Activated T-helper 1 cell treated with anti-CD3 and anti-CD28 coated beads, Interleukin-2, amount 50 U/mL, for 16 hours (primary cell): ENCODE data around the gene RNF7.
"Not testable (repeated sequence)": the region's sequence is repeated elsewhere in the genome, so short reads cannot be mapped to it uniquely, and the experiment has no call there.

Experiments
- DNase-seq, 2 donors: peaks; one replicate each; pipeline ENCODE4 v3.0.0-alpha.2; 2020; ENCODE audit warnings: low read depth in 1 of 2, low spot score in 1 of 2

Gene RNF7

DNA sequence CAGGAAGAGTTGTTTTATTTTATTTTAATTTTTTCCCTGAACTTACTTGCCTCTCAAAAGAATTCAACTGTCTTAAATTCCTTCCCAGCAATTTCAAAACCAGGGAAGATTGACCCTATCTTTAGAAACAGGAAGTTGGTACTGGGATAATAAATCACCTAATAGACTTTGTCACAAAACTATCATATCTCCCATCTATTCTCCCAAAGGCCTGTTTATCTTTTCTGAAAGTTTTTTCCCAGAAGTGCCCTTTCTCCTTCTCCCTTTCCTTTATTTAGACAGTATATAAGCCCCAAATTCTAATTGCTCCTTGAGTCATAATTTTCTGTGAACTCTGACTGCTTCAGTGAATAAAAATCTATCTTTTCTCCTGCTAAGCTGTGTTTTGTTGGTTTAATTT lies 2.9 kb upstream of the RNF7 start:
- no peak for DNase-seq

DNA sequence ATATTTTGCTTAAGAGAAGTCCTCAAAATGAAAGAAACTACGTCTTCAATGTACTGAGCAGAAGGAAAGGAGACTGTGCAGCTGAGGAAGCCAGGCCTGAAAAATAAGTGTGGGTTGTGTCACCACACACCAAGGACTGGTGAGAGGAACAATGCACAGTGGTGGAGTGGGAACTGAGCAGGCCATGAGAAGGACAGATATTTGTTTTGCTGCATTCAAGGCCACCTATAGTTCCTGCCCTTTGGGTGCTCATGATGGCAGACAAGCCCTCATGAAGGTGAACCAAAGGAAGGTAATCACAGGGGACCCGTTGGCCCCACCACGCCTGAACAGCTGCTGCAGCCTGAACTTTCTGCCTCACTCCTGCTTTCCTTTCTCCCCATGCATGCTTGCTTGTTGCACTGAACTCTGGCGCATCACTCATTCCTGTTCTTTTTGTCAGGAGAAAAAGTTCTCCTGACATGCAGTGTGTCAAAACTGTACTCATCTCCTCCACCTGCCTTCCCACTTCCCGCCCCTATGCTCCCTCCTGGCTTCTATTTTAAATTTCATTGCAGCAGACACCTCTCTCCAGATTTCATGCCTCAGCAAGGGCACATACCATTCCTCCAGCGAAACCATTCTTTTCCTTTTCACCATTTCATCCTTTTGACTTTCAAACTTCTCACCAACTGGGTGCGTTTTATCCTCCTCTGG lies 2.2 kb upstream of the RNF7 start:
- no peak for DNase-seq

- DNase-seq: no peak
Observed at GRCh38 chr3:141737093-141737492, 1.0 kb upstream of the RNF7 start.

GRCh38 chr3:141737678-141738021 lies 448 bp upstream of the RNF7 start:
- no peak for DNase-seq

DNA sequence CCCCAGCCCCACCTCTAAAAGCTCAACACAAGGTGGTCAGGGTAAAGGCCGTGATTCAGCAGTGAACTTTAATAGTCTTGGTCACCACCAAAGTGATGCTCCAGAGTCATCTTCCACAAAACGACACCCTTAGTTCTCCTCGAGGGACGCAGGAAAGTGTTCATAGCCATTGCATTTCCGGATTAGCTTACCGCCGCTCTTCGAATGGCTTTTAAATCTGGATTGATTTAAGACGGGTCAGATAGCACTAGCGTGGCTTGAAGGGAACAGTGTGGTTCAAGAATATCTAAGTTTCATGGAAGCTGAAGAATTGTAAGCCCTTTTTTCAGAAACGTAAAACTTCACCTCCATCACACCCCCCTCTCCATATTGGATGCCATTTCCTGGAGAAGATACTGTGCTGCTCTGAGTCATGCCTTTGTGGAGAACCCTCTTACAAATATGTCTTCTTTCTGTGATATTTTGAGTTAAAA lies 829 bp downstream of the RNF7 start:
- DNase-seq: no peak

GRCh38 chr3:141739731-141740130 lies 1.6 kb downstream of the RNF7 start:
- DNase-seq: no peak

DNA sequence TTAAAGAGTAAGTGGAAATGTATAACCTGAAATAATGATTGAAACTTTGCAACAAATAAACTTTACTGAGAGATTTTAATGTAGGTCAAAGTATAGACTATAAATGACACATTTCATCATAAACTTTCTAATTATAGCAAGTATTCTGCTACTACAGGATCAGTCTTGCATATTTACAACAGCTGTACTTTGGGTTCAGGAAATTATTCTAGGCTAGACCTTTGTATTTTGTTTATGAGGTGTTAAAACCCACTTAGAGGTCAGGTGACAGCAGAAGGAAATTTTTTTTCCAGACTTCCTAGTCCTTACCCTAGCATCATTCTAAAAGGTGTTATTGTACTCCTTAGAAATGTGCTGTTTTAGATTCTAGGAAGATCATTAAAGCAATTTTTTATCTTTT lies 2.3 kb downstream of the RNF7 start:
- no peak for DNase-seq

- DNase-seq: no peak
Observed at GRCh38 chr3:141743305-141743704, 5.2 kb downstream of the RNF7 start.

GRCh38 chr3:141746962-141747361 lies 8.9 kb downstream of the RNF7 start:
- DNase-seq: no peak

DNA sequence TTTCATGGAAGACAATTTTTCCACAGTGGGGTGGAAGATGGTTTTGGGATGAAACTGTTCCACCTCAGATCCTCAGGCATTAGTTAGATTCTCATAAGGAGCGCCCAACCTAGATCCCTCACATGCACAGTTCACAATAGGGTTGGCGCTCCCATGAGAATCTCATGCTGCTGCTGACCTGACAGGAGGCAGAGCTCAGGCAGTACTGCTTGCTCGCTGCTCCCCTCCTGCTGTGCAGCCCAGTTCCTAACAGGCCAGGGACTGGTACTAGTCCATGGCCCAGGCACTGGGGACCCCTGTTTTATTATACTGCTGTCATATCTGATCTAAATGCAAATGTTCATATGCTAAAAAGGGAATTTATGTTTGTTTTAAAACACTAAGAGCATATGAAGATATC lies 15.3 kb downstream of the RNF7 start:
- DNase-seq: no peak

DNA sequence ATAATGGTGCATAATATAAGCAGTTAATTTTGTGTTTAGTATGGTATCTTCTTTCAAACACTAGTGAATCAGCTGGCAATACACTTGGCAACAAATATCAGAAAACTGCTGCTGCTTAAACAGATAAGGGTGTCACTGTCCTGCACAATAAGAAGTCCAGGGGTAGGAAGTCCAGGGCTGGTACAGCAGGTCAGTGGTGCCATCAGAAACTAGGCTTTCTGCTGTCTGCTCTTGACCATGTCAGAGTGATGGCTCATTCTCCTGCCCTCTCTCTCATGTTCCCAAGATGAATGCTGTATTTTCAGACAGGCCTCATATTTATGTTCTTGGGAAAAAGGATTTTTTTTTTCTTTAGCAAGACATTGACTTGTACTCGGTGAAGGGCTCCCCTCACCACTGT lies 15.9 kb downstream of the RNF7 start:
- no peak for DNase-seq

- DNase-seq: not testable (repeated sequence)
Observed at GRCh38 chr3:141762552-141762951, 24.5 kb downstream of the RNF7 start.

DNA sequence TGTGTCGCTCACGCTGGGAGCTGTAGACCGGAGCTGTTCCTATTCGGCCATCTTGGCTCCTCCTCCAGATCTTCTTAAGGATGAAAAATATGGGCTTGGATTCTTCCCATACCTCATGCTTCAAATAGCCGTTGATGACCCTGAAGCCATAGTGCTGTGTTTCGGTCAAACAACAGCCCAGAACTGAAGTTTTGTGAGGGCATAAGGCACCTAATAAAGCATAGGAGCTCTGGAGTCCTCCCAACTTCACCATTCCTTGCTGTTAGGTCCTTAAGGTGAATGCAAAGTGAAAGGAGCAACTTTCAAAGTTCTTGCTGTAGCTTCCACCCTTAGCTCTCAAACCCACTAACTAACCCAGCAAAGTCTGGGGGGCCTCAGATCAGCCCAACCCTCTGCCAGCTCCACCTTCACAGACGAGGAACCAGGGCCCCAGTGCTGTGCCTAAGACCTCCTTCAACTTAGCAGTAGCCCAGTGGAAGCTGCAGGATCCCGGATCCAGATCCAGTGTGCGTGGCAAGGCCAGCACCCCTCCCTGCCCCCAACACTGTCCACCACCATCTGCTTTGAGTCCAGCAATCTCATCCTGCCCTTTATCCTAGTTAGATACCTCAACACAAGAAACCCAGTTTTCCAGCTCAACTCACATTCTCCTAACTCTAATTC lies 25.1 kb downstream of the RNF7 start, which contains the start of gene GRK7:
Gene GRK7 (plus strand): TSS at position 321 of the 663 bp plus-strand sequence. CDS start 14,877 bp downstream, outside the sequence.
- no peak for DNase-seq

- no peak for DNase-seq
Observed at GRCh38 chr3:141764045-141764444, 25.9 kb downstream of the RNF7 start.

- DNase-seq: no peak
Observed at GRCh38 chr3:141764465-141764864, 26.4 kb downstream of the RNF7 start.

DNA sequence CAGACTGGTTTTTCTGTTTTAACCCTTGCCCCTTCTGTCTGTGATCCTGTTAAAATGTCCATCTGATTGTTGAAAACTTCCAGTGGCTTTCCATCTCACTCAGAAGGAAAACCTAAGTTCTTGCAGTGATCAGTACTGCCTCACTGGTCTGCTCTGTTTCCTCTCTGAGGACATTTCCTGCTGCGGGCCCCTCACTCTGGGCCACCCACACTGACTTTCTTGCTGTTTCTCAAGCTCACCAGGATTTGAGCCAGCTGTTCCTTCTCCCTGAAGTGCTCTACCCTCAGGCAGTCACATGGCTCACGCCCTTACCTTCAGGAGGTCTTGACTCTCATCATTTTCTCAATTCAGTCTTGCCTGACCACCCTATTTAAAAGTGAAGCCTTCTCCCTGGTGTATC lies 26.9 kb downstream of the RNF7 start:
- DNase-seq: no peak

DNA sequence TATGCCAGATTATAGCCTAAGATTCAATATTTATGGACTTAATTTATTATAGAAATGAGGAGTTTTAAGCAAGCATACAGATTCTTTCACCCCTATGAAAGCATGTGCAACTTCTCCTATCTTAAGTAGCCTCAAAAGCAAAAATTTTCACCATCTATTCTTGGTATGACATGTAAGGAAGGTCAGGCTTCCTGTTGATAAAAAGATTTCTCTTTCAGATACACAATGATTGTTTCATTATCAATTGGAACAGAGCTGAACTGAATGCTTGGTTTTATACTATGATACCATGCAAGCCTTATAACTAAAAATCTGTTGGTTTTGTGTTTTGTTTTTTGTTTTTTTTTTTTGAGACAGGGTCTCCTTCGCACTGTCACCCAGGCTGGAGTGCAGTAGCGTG lies 29.0 kb downstream of the RNF7 start:
- DNase-seq: no peak

- DNase-seq: no peak
Observed at GRCh38 chr3:141769221-141769894, 31.3 kb downstream of the RNF7 start.

DNA sequence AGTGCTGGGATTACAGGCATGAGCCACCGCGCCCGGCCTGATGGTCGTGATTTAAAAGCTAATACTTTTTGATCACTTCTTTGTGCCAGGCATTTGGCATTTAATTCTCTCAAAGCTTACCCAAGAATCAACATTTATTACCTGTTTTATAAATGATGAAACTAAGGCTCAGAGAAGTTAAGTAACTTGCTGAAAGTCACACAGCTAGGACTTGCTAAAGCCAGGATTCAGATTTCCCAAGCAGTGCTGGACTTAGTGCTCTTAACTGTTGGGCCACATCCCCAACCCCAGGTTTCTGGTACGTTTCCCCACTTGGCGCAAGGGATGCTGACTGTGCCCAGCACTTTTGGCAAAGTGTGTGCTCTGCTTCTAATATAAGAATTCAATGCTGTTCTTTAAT lies 35.6 kb downstream of the RNF7 start:
- no peak for DNase-seq

DNA sequence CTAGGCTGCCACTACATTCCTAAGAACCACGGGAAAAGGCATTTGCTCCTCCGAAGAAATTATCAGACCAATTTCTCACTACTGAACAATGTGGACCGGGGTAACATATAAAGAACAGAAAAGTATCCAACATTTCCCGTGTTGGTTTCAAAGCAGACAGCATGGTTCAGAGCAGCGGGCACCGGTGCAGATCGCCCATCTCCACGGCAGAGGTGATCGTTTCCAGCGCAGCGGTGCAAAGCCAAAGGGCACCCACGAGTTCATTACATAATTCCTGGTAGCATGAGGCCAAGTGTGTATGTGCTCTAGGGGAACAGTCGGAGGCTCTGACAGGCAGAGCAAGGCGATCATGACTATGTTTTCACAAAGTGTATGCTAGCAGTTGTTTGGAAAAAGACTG lies 38.3 kb downstream of the RNF7 start:
- no peak for DNase-seq

- DNase-seq: no peak
Observed at GRCh38 chr3:141776885-141777284, 38.8 kb downstream of the RNF7 start.
